NCI-H82 (cell line): ENCODE results near the gene MAST2.
"Not testable (repeated sequence)": the region's sequence is repeated elsewhere in the genome, so short reads cannot be mapped to it uniquely, and the experiment has no call there.

ENCODE experiments used
- DNase-seq: peaks from one replicate; lab custom pipeline; 2025; lab: John Stamatoyannopoulos, UW

The MAST2 gene

GRCh38 chr1:45857755-45858492, 54.5 kb downstream of the MAST2 start:
- DNase-seq: not testable (repeated sequence)

GRCh38 chr1:45859221-45859620, 55.8 kb downstream of the MAST2 start:
- no peak for DNase-seq

- no peak for DNase-seq
Measured at GRCh38 chr1:45862008-45862407, 58.6 kb downstream of the MAST2 start.

GRCh38 chr1:45863218-45863617, 59.8 kb downstream of the MAST2 start:
- DNase-seq: peak; percentile 88

GRCh38 chr1:45864167-45865106, 61.0 kb downstream of the MAST2 start:
- DNase-seq: peak; percentile 71

- DNase-seq: no peak
Measured at GRCh38 chr1:45867697-45868348, 64.4 kb downstream of the MAST2 start.

- DNase-seq: no peak
Measured at GRCh38 chr1:45868861-45869260, 65.4 kb downstream of the MAST2 start.

- DNase-seq: no peak
Measured at GRCh38 chr1:45870500-45870899, 67.1 kb downstream of the MAST2 start.

GRCh38 chr1:45872173-45872801, 68.9 kb downstream of the MAST2 start:
- DNase-seq: not testable (repeated sequence)

GRCh38 chr1:45876000-45876617, 72.7 kb downstream of the MAST2 start:
- DNase-seq: peak; percentile 73

GRCh38 chr1:45877264-45877663, 73.9 kb downstream of the MAST2 start:
- DNase-seq: peak; percentile 69

- DNase-seq: no peak
Measured at GRCh38 chr1:45879885-45880598, 76.6 kb downstream of the MAST2 start.

GRCh38 chr1:45880930-45881329, 77.5 kb downstream of the MAST2 start:
- no peak for DNase-seq

- no peak for DNase-seq
Measured at GRCh38 chr1:45883658-45884057, 80.2 kb downstream of the MAST2 start.

GRCh38 chr1:45884700-45885099, 81.3 kb downstream of the MAST2 start:
- DNase-seq: no peak

- DNase-seq: no peak
Measured at GRCh38 chr1:45886229-45886628, 82.8 kb downstream of the MAST2 start.

GRCh38 chr1:45887156-45887842, 83.9 kb downstream of the MAST2 start:
- DNase-seq: no peak

- no peak for DNase-seq
Measured at GRCh38 chr1:45890078-45890477, 86.7 kb downstream of the MAST2 start.

- DNase-seq: no peak
Measured at GRCh38 chr1:45891087-45891486, 87.7 kb downstream of the MAST2 start.

- no peak for DNase-seq
Measured at GRCh38 chr1:45892068-45892785, 88.8 kb downstream of the MAST2 start.
